HG03442 (cell line): Measurements from ENCODE around the gene SPTB.

Experiments
- ATAC-seq: cut with Tn5 transposase; IDR thresholded peaks from one replicate; pipeline ENCODE4 v1.9.1; 2021; ENCODE audit warnings: mild to moderate bottlenecking, moderate library complexity; ENCODE audit not compliant: unreplicated experiment

Gene SPTB

DNA sequence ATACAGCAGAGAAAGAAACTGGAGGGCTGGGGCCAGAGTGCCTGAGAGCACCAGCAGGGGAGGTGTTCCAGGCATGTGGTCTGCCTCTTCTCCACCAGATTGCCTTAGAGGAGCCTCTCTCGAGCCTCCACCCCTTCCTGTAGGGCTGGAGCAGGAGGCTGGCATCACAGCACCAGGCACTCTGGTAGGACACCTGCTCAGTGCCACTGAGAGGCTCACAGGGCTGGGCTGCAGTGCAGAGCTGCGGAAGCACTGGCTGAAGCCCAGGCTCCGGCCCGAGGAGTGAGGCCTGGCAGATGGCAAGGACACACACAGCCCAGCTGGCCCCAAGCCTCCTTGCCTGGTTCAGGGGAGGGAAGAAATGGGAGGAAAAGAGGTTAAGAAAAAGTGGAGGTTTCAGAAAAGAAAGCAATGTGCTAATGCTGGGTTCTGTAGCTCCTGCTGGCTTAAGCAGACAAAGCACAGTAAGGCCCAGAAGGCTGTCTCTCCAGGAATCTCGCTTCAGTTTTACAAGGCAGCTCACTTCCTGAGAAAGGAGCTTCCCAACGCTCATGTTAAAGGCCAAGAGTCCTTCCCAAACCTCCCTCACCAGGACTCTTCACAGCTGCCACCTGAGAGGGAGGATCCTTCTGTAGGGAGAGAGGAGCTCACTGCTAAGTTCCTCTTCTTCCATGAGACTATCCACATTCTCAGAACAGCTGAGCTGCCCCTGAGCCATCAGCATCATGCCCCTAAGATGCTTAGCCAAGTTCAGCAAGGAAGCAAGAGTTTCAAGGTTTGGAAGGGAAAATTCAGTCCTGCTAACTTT, 23.8 kb downstream of the SPTB start:
- no peak for ATAC-seq

DNA sequence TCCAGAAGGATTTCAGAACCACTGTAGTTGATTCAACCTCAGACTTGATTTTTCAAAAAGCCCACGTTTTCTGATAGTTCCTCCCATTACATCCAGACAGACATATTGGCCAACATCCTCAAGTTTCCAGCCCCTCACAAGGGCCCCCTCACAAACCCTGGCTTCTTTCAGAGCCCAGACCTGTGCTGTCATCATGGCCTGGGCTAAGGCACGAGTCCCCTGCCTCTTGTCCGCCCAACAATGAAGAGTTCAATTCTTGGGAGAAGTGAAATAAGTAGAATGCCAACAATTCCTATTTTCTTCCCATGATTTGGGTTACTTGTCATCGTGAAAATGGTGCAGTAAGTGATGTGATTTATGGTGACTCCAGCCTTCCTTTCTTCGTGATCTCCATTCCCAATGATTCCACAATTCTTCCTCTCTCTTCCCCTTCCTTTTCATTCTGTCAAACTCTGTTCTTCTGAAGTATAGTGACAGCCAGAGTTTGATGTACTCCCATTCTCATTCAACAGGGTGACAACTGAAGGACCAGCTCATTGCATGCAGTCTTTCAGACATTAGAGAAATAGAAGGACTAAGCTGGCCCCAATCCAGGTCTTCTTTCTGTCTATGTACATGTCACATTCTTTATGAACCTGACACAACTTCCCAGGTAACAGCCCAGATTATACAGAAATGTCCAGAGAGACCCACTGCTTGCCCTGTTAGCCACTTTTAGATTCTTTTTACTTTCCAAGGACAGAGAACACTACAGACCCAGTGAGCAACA, 29.2 kb downstream of the SPTB start:
- ATAC-seq = no peak

DNA sequence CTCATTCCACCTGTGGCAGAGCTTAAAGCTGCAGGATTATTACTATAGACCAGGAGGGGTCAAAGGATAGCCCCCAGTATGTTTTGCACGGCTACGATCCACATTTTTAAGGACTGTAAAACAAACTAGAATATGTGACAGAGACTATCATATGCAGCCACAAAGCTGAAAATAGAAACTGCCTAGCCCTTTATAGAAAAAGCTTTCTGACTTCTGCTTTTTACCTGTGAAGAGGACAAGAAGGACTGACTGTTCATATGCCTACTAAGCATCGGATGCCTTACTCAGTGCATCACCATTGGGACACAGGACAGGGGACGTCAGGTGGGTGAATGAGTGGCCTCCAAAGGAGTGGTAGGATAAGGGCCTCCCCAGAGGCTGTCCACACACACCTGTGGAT, 29.8 kb downstream of the SPTB start:
- no peak for ATAC-seq

DNA sequence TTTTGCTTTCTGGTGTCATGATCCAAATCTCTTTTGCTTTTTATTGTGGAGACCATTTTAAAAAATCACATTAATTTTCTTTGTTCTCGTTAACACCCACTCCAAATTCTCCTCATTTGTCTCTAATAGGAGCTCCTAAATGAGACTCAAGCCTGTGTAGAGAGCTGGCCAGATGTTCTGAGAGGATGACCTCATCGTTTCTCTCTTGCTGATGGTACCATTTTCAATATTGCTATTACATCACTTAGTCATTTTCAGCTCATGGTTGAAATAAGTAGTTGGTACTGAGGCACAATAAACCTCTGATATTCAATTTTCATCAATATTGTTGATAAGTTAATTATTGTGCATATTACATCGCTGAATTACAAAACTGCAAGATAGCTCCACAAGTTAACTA, 31.5 kb downstream of the SPTB start:
- no peak for ATAC-seq

DNA sequence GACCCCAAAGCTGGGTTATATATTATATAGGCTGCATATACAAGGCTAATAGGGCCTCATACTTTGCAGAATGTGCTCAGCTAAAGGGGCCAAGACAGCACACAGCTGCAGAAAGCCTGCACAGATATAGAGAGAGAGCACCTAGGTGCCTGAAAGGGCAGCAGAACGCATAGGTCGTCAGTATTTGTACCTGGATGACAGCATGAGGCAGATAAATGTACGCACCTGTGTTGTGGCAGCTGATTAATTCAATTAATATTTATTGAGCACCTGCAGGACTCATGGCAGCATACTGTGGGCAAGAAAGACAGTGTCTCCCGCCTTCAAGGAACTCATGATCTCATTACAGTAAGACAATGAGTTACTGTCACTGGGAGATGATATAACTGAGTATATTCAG, 33.4 kb downstream of the SPTB start:
- no peak for ATAC-seq

DNA sequence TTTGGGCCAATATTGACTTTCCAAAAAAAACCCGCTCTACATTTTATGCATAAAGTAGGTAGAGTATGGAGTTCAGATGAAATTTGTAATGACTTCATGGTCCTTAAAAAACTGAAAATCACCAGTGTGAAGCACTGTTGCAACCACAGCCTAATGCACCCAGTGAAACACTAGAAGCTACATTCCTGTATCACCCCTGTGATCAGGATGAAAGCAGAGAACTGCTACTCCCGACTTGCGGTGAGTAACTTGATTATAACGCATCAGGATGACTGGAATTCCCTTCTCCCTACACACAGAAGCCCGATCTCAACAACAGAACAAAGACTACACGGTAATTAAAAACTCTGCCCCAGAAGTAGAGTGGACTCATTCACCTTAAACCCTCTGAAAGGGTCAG, 33.8 kb downstream of the SPTB start:
- ATAC-seq = no peak

DNA sequence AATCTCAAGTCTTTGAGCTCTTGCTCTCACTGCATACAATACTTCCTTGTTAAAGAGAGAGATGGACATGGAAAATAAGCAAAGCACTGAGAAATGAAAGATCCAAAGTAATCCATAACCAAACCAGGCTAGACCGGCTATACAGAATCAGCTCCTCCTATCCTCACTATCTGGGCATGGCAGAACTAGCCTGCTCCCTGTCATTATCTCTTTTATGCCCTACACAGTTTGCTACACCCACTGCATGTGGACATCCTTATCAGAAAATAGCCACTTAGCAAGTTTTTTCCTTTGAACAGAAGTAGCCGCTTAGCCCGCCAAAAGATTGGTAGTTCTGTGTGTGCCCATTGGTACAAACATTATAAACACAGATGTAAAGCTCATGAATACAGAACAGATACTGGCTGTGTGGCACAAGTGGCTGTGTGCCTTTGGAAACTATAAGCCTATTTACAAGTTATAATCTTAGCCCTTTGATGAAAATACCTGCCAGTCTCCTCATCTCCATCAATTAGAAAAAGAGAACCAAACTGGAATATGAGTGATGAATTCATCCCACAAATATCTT, 34.7 kb downstream of the SPTB start:
- ATAC-seq = no peak

DNA sequence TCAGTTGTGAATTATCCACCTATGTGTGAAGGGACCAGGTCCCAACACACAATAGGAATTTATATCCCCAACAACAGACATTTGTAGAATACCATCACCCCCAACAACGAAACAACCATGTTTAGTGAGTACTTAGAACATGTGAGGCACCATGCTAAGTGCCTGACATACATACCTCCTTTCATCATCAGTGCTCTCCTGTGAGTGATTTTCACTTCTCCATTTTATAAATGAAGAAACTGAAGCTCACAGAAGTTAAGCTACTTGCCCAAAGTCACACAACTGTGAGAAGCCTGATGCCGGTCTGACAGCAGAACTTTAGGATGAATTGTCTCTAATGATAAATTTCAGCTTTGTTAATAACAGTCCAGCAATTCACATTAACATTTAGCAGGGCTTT, 35.4 kb downstream of the SPTB start:
- ATAC-seq = peak; percentile 70

DNA sequence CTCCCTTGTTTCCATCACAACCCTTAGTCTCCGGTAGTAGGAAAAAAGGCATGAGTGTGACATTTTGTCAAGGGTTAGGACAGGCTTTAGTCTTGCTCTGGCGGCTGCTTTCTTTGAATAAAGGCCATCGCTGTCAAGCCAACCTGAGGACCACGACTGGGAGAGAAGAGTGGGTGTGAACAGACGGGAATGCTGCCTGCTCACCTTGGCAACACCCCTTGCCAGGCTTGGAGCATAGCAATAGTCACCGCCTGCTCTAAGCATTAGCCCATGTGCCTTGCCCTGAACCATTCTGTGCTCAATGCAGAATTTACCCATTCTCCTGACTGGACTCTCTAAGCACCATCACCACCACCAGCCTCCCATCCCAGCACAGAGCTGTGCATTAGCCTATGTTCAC, 36.2 kb downstream of the SPTB start:
- no peak for ATAC-seq

DNA sequence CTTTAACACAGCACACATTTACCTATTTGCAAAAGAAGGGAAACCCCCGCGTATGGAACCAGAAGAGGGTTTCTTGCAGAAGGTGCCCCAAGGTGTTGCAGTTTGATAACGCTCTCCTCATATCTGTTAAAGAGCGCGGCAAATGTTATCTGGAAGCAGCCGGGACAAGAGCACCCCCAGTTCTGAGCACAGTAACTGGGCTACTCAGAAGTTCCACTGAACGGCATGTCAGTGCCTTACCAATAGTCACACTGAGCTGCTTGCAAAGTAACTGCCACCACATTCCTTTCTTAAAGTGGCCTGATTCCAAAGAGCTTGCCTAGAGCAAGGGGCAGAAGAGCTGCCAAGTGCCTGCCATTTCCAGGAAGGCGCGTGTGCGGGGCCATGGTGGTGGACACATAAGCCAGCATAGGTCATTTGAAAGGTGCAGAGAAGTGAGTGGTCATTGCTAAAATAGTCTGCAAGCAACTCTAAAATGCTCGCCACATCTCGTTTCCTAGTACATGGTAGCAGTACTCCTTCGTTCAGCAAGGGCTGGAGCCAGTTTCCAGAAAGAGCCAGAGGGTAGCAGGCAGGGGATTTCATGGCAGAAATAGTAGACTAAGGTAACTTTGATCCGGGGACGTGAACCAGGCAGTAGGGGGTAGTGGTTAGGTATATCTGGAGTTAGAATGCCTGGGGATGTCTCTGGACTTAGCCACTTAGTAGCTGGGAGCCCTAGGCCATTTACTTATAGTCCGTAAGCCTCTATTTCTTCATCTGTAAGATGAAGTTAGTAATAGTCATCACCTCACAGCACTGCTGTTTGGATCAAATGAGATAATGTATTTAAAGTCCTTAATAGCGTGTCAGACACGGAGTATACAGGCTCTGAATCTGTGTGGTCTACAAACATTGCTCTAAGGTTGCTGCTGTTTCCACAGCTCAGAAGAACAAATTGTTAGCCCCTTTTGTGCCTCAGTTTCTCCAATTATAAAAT, 37.6 kb downstream of the SPTB start:
- ATAC-seq = no peak

DNA sequence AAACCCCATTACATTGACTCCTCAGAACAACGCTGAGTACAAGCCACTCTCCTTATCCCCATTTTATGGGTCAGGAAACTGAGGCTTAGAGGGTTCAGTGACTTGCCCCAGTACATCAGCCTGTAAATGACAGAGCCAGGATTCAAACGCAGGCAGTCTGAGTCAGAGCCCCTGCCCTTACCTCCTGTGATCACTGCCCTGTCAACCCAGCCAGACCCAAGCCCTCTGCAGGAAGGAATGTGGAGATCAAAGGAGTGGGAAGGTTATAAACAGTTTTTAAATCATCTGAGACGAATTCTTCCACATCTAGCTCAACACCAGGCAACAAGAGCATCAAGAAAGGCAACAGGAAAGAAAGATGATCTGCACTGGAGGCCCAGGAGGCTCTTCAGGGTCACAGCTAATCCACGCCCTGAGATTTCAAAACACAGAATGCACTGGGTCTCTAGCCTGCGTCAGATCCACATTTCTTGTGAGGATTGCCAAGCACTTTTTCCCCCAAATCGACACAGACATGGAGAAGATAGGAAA, 38.5 kb downstream of the SPTB start:
- no peak for ATAC-seq

DNA sequence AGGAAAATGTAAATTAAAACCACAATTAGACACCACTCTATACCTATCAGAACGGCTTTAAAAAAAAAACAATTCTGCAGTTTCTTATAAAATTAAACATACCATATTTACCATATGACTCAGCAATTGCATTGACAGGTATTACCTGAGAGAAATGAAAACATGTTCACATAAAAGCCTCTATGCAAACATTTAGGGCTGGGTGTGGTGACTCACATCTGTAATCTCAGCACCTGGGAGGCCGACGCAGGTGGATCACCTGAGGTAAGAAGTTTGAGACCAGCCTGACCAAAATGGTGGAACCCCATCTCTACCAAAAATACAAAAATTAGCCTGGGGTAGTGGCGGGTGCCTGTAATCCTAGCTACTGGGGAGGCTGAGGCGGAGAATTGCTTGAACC, 41.1 kb downstream of the SPTB start:
- ATAC-seq = no peak

DNA sequence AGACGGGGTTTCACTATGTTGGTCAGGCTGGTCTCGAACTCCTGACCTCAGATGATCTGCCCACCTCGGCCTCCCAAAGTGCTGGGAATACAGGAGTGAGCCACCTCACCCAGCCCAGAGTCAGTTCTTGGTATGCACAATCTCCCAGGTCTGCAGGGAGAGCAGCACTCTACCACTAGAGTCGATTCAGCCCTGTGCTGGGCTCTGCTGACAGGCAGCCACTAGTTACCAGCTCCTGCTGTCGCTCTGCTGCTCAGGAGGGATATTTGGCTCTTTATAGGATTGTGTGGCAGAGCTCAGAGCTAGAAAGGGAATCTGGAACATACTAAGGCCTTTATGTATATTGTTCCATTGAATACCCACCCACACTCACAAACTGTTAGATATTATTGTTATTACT, 44.3 kb downstream of the SPTB start:
- no peak for ATAC-seq

DNA sequence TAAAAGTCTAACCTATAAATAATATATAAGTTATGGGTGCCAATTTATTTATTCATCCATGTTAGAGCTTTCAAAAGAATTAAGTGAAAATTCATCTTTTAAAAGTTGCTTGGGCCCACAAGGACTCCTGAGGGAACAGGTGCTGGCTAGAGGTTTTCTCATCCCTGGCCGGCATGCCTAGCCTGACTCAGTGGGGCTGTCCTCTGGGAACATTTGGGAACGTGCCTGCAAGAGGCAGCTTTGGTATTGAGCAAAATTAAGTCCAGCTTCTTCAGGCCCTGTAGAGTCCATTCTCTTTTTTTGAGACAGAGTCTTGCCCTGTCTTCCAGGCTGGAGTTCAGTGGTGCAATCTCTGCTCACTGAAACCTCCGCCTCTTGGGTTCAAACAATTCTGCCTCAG, 44.7 kb downstream of the SPTB start:
- no peak for ATAC-seq

DNA sequence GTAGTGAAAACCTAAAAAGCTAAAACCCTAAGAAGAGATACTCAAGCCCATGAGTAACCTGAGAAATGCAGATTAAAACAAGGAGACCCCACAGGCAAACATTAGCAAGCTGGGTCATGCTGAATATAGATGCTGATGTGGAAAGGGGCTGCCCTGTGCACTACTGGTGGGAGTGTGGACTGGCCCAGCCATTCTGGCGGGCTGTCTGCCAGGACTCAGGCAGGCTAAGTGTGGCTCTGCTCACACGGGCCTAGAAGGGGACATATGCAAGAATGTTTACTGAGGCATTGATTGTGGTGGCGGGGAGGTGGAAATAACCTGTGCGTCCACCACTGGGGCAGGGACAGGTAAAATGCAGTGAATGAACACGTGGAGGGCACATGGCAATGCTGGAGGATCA, 48.3 kb downstream of the SPTB start:
- ATAC-seq = no peak

DNA sequence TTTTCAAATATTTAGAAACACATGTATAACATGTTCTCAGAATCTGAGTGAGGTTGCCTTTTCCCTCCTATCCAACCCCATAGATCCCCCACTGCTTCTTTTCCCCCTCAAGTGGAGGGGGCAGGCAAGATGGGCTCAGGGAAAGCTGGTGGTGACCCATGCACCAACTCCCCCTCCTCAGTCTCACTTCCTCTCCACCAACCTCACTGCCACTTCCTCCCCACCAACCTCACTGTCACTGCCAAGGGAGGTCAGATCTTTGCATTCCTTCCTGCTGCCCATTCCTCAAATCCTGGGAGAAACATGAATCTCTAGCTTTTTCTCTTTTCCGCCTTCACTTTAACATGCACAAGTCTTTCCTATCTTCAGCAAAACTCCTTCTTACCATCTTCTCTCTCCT, 48.7 kb downstream of the SPTB start:
- ATAC-seq = no peak

DNA sequence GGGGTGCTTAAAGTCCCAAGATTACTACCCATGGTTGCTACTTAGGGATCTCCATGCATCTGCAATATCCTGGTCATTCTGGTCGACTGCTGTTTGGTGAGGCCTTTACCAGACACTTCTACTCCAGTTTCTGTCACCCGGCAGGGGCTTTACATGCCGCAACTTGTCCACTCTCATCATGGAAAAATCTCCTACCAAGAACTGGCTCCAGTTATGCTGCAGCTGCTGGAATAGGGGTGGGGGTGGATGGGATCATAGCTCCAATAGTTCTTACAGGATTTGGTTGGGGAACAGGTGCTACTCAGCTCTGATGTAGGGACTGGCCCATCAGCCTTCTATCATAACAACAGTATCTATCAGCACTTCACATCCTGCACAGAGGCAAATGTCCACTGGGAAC, 51.6 kb downstream of the SPTB start:
- ATAC-seq = no peak

DNA sequence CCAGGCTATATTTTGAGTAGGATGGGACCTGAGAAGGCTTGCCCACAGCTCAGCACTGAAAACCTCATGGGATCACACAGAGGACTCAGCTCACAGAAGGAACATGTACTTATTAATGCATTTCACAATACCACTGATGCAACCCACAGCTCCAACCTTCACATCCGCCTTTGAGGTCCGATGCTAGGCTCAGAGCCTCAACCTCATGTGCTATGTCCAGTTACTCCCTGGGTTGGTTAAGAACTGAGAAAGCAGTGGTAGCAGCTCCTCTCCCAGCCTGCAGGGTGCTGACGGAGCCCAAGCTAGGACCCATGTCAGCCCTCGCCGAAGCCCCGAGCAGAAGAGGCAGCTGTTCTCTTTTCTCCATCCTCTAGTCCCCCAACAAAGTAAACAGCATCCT, 52.9 kb downstream of the SPTB start:
- ATAC-seq = no peak

DNA sequence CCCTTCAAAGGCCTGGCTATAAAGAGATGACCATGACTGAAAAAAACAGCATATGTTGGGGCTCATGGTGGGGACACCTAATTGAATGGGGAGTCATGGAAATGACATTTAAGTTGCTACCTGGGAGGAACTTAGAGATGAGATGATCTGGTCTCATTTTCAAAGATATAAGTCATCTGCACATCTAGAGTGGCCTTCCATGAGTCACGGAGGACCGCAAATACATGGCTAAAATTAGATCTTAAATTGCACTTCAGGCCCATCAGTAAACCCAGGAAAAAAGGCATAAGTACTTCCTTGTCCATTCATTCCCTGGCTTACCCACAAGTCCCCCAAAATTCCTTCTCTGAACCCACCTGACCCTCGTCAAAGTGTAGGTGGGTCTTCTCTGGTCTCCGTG, 53.4 kb downstream of the SPTB start:
- no peak for ATAC-seq

DNA sequence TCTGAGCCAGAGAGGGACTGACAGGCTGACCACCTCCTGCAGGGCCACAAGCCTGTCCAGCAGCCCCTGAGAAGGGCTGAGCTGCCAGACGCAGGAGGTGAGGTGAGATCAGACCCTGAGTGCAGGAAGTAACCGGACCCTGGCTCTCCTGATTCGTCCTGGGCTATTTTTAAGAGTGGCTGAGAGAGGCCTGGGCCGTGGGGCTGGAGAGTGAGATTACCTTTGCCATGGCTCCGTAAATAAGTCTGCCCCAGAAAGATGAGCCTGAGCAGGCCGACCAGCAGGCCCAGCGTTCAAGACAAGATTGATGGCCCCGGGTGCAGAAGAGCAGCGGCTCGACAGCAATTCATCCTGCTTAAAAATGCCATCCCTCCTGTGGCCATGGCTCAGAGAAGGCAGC, 54.2 kb downstream of the SPTB start:
- no peak for ATAC-seq

DNA sequence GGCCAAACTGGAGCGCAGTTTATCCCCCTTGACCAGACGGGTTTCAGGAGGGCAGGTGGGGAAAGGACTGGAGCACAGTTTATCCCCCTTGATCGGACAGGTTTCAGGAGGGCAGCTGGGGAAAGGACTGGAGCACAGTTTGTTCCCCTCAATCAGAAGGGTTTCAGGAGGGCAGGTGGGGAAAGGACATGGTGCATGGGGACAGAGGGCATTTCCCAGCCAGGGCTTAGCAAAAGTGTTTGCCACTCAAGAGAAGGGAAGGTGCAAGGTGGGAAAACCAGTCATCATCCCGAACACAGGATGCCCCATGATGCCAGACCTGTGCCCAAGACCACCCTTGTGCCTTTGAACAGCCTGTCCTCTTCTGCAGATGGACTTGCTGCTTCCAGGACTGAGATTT, 54.7 kb downstream of the SPTB start:
- no peak for ATAC-seq
